Neural cell (in vitro differentiated cells): Measurements from ENCODE around the gene WSB1.

Experiments used
- EZH2 ChIP-seq: fragments of 200-600, 300-800 bp; shearing (Covaris generic), sonication (generic); IDR thresholded peaks from 2 replicates; pipeline ENCODE4 v1.6.1; 2014; ENCODE audit warnings: antibody characterized with exemption, low read length, borderline replicate concordance, mild to moderate bottlenecking; ENCODE audit not compliant: insufficient read depth, poor library complexity, severe bottlenecking
- POLR2AphosphoS5 ChIP-seq: IDR thresholded peaks from 2 replicates; pipeline ENCODE4 v1.6.1; 2012
- TF ChIP-seq, protein P1 (sequence below): fragments of 450-650 bp; IDR thresholded peaks from 2 replicates; pipeline ENCODE4 v1.5.1; 2014; ENCODE audit warnings: antibody characterized with exemption, mild to moderate bottlenecking, moderate library complexity; ENCODE audit not compliant: poor library complexity, severe bottlenecking

DNA sequence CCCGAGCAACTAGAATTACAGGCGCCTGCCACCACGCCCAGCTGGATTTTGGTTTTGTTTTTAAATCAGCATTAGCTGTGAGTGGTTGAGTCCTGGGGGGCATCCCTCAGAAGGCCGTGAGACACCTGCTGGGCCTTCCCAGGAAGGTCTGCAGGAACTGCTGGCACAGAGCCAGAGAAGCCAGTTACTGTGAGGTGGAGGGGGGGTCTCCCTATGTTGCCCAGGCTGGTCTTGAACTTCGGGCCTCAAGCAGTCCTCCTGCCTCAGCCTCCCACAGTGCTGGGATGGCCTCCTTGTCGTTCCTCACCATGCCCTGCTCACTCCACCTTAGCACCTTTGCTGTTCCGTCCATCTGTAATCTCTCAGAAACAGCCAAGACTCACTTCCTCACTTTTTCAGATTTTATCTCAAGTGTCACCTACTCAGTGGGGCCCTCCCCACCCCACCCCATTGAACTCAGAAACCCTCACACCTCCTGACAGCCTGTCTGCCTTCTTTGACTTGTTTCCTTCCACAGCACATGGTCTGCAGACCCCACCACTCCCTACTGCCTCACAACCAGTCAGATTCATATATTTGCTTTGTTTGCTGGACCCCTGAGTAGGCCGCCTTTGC is 62.3 kb downstream of the WSB1 start:
- TF ChIP-seq POLR2AphosphoS5 (no peak), EZH2 (no peak)
- TF ChIP-seq, protein P1, sequence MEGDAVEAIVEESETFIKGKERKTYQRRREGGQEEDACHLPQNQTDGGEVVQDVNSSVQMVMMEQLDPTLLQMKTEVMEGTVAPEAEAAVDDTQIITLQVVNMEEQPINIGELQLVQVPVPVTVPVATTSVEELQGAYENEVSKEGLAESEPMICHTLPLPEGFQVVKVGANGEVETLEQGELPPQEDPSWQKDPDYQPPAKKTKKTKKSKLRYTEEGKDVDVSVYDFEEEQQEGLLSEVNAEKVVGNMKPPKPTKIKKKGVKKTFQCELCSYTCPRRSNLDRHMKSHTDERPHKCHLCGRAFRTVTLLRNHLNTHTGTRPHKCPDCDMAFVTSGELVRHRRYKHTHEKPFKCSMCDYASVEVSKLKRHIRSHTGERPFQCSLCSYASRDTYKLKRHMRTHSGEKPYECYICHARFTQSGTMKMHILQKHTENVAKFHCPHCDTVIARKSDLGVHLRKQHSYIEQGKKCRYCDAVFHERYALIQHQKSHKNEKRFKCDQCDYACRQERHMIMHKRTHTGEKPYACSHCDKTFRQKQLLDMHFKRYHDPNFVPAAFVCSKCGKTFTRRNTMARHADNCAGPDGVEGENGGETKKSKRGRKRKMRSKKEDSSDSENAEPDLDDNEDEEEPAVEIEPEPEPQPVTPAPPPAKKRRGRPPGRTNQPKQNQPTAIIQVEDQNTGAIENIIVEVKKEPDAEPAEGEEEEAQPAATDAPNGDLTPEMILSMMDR = no peak
